ENCODE results near the gene SSUH2.
A peak's percentile ranks its signal among the peaks of the same experiment; 100 is the strongest.

The SSUH2 gene

GRCh38 chr3:8638994-8639658 lies 5.5 kb downstream of the SSUH2 start:
- H3K9me3 ChIP-seq (ENCODE audit: control insufficient read depth, low read length), result no peaks in the 10 kb centered on the region
- no peak overlapping the region for H3K27ac ChIP-seq (ENCODE audit: low read depth, low read length, severe bottlenecking)
- H3K4me3 ChIP-seq (ENCODE audit: extremely low read depth, insufficient read depth, low read length, poor library complexity, severe bottlenecking), result no peak overlapping the region
- no peaks in the 10 kb centered on the region for H3K36me3 ChIP-seq (ENCODE audit: control insufficient read depth, insufficient read depth, low read length)
- no peaks in the 10 kb centered on the region for H3K4me1 ChIP-seq (ENCODE audit: control insufficient read depth, insufficient read depth, low read length, poor library complexity, severe bottlenecking)
- WGBS, 2 experiments (ENCODE audit: insufficient coverage in 2 of 2), result 87 to 91% methylated on average over 12 of the region's 13 CpGs

- H3K27ac ChIP-seq (ENCODE audit: low read depth, low read length, severe bottlenecking), result no peak overlapping the region
- no peak overlapping the region for H3K4me3 ChIP-seq (ENCODE audit: extremely low read depth, insufficient read depth, low read length, poor library complexity, severe bottlenecking)
- H3K36me3 ChIP-seq (ENCODE audit: control insufficient read depth, insufficient read depth, low read length), result no peaks in the 10 kb centered on the region
- H3K9me3 ChIP-seq (ENCODE audit: control insufficient read depth, low read length), result no peaks in the 10 kb centered on the region
- H3K4me1 ChIP-seq (ENCODE audit: control insufficient read depth, insufficient read depth, low read length, poor library complexity, severe bottlenecking), result no peaks in the 10 kb centered on the region
- 80% methylated on average over 1 of the region's 1 CpG; no CpG with 5 or more reads in 1 of the 2 experiments for WGBS, 2 experiments (ENCODE audit: insufficient coverage in 2 of 2)
Observed at GRCh38 chr3:8637348-8637747, 7.2 kb downstream of the SSUH2 start.

- no peak overlapping the region for H3K4me3 ChIP-seq (ENCODE audit: extremely low read depth, insufficient read depth, low read length, poor library complexity, severe bottlenecking)
- no peaks in the 10 kb centered on the region for H3K36me3 ChIP-seq (ENCODE audit: control insufficient read depth, insufficient read depth, low read length)
- WGBS, 2 experiments (ENCODE audit: insufficient coverage in 2 of 2), result 71 to 74% methylated on average over 2 to 6 of the region's 7 CpGs
- no peaks in the 10 kb centered on the region for H3K9me3 ChIP-seq (ENCODE audit: control insufficient read depth, low read length)
- peaks cover 12% of the 10 kb centered on the region for H3K4me1 ChIP-seq (ENCODE audit: control insufficient read depth, insufficient read depth, low read length, poor library complexity, severe bottlenecking)
- no peak overlapping the region for H3K27ac ChIP-seq (ENCODE audit: low read depth, low read length, severe bottlenecking)
Observed at GRCh38 chr3:8635631-8636030, 9.0 kb downstream of the SSUH2 start.

- H3K9me3 ChIP-seq (ENCODE audit: control insufficient read depth, low read length), result no peaks in the 10 kb centered on the region
- no peak overlapping the region for H3K27ac ChIP-seq (ENCODE audit: low read depth, low read length, severe bottlenecking)
- H3K4me3 ChIP-seq (ENCODE audit: extremely low read depth, insufficient read depth, low read length, poor library complexity, severe bottlenecking), result no peak overlapping the region
- 100% methylated on average over 2 of the region's 2 CpGs for WGBS, 2 experiments (ENCODE audit: insufficient coverage in 2 of 2)
- no peaks in the 10 kb centered on the region for H3K36me3 ChIP-seq (ENCODE audit: control insufficient read depth, insufficient read depth, low read length)
- peaks cover 12% of the 10 kb centered on the region for H3K4me1 ChIP-seq (ENCODE audit: control insufficient read depth, insufficient read depth, low read length, poor library complexity, severe bottlenecking)
Observed at GRCh38 chr3:8635125-8635524, 9.5 kb downstream of the SSUH2 start.

- Histone ChIP-seq H3K4me1 (ENCODE audit: control insufficient read depth, insufficient read depth, low read length, poor library complexity, severe bottlenecking) (peaks cover 12% of the 10 kb centered on the region), H3K36me3 (ENCODE audit: control insufficient read depth, insufficient read depth, low read length) (no peaks in the 10 kb centered on the region), H3K27ac (ENCODE audit: low read depth, low read length, severe bottlenecking) (no peak overlapping the region), H3K4me3 (ENCODE audit: extremely low read depth, insufficient read depth, low read length, poor library complexity, severe bottlenecking) (no peak overlapping the region), H3K9me3 (ENCODE audit: control insufficient read depth, low read length) (no peaks in the 10 kb centered on the region)
- 85 to 97% methylated on average over 3 to 5 of the region's 7 CpGs for WGBS, 2 experiments (ENCODE audit: insufficient coverage in 2 of 2)
Observed at GRCh38 chr3:8632402-8633237, 12.0 kb downstream of the SSUH2 start.

- peaks cover 12% of the 10 kb centered on the region for H3K4me1 ChIP-seq (ENCODE audit: control insufficient read depth, insufficient read depth, low read length, poor library complexity, severe bottlenecking)
- no peaks in the 10 kb centered on the region for H3K36me3 ChIP-seq (ENCODE audit: control insufficient read depth, insufficient read depth, low read length)
- H3K4me3 ChIP-seq (ENCODE audit: extremely low read depth, insufficient read depth, low read length, poor library complexity, severe bottlenecking), result no peak overlapping the region
- peak overlapping the region; percentile 53 for H3K27ac ChIP-seq (ENCODE audit: low read depth, low read length, severe bottlenecking)
- WGBS, 2 experiments (ENCODE audit: insufficient coverage in 2 of 2), result 68 to 71% methylated on average over 1 to 4 of the region's 4 CpGs
- no peaks in the 10 kb centered on the region for H3K9me3 ChIP-seq (ENCODE audit: control insufficient read depth, low read length)
Observed at GRCh38 chr3:8631661-8632060, 12.9 kb downstream of the SSUH2 start.

GRCh38 chr3:8629151-8630021 lies 15.2 kb downstream of the SSUH2 start:
- Histone ChIP-seq H3K36me3 (ENCODE audit: control insufficient read depth, insufficient read depth, low read length) (no peaks in the 10 kb centered on the region), H3K27ac (ENCODE audit: low read depth, low read length, severe bottlenecking) (peak overlapping the region; percentile 37), H3K4me1 (ENCODE audit: control insufficient read depth, insufficient read depth, low read length, poor library complexity, severe bottlenecking) (peaks cover 21% of the 10 kb centered on the region), H3K9me3 (ENCODE audit: control insufficient read depth, low read length) (no peaks in the 10 kb centered on the region), H3K4me3 (ENCODE audit: extremely low read depth, insufficient read depth, low read length, poor library complexity, severe bottlenecking) (no peak overlapping the region)
- 87 to 100% methylated on average over 4 to 12 of the region's 16 CpGs for WGBS, 2 experiments (ENCODE audit: insufficient coverage in 2 of 2)

GRCh38 chr3:8627949-8628348 lies 16.6 kb downstream of the SSUH2 start:
- Histone ChIP-seq H3K4me3 (ENCODE audit: extremely low read depth, insufficient read depth, low read length, poor library complexity, severe bottlenecking) (no peak overlapping the region), H3K36me3 (ENCODE audit: control insufficient read depth, insufficient read depth, low read length) (no peaks in the 10 kb centered on the region), H3K27ac (ENCODE audit: low read depth, low read length, severe bottlenecking) (no peak overlapping the region), H3K4me1 (ENCODE audit: control insufficient read depth, insufficient read depth, low read length, poor library complexity, severe bottlenecking) (peaks cover 21% of the 10 kb centered on the region), H3K9me3 (ENCODE audit: control insufficient read depth, low read length) (no peaks in the 10 kb centered on the region)
- 95 to 96% methylated on average over 4 to 5 of the region's 5 CpGs for WGBS, 2 experiments (ENCODE audit: insufficient coverage in 2 of 2)

- no peak overlapping the region for H3K4me3 ChIP-seq (ENCODE audit: extremely low read depth, insufficient read depth, low read length, poor library complexity, severe bottlenecking)
- H3K36me3 ChIP-seq (ENCODE audit: control insufficient read depth, insufficient read depth, low read length), result no peaks in the 10 kb centered on the region
- peaks cover 25% of the 10 kb centered on the region for H3K4me1 ChIP-seq (ENCODE audit: control insufficient read depth, insufficient read depth, low read length, poor library complexity, severe bottlenecking)
- no peak overlapping the region for H3K27ac ChIP-seq (ENCODE audit: low read depth, low read length, severe bottlenecking)
- 91 to 93% methylated on average over 17 to 18 of the region's 19 CpGs for WGBS, 2 experiments (ENCODE audit: insufficient coverage in 2 of 2)
- H3K9me3 ChIP-seq (ENCODE audit: control insufficient read depth, low read length), result no peaks in the 10 kb centered on the region
Observed at GRCh38 chr3:8627201-8627940, 17.2 kb downstream of the SSUH2 start.

- no peak overlapping the region for H3K27ac ChIP-seq (ENCODE audit: low read depth, low read length, severe bottlenecking)
- H3K4me3 ChIP-seq (ENCODE audit: extremely low read depth, insufficient read depth, low read length, poor library complexity, severe bottlenecking), result no peak overlapping the region
- WGBS, 2 experiments (ENCODE audit: insufficient coverage in 2 of 2), result 100% methylated on average over 2 to 3 of the region's 3 CpGs
- H3K4me1 ChIP-seq (ENCODE audit: control insufficient read depth, insufficient read depth, low read length, poor library complexity, severe bottlenecking), result peaks cover 14% of the 10 kb centered on the region
- no peaks in the 10 kb centered on the region for H3K36me3 ChIP-seq (ENCODE audit: control insufficient read depth, insufficient read depth, low read length)
- no peaks in the 10 kb centered on the region for H3K9me3 ChIP-seq (ENCODE audit: control insufficient read depth, low read length)
Observed at GRCh38 chr3:8625991-8626390, 18.6 kb downstream of the SSUH2 start.

Measured in mesodermal cell (in vitro differentiated cells).